Loucy (cell line): ENCODE measurements around the gene SUCNR1.
"Not testable (repeated sequence)": the region's sequence is repeated elsewhere in the genome, so short reads cannot be mapped to it uniquely, and the experiment has no call there.

Experiments used
- H2AFZ ChIP-seq: fragments of 200-600 bp; sonication (generic); 2 replicates; pipeline ENCODE4 v1.6.0; 2016; ENCODE audit warnings: antibody characterized with exemption, mild to moderate bottlenecking, low read length, moderate library complexity
- H3F3A ChIP-seq: fragments of 200-600 bp; 2 replicates; pipeline ENCODE4 v1.6.0; 2016; ENCODE audit warnings: antibody characterized with exemption, low read depth, mild to moderate bottlenecking
- H3K27me3 ChIP-seq: fragments of 200-600 bp; sonication (generic); 2 replicates; pipeline ENCODE4 v1.6.1; 2014; ENCODE audit warnings: low read length, mild to moderate bottlenecking; ENCODE audit not compliant: insufficient read depth, poor library complexity, severe bottlenecking
- H3K36me3 ChIP-seq: fragments of 200-600 bp; sonication (generic); 2 replicates; pipeline ENCODE4 v1.6.1; 2016; ENCODE audit warnings: low read length; ENCODE audit not compliant: insufficient read depth
- H3K4me1 ChIP-seq: fragments of 200-600 bp; sonication (generic); 2 replicates; pipeline ENCODE4 v1.5.1; 2014; ENCODE audit warnings: low read length, mild to moderate bottlenecking; ENCODE audit not compliant: insufficient read depth, poor library complexity, severe bottlenecking
- H3K4me2 ChIP-seq: fragments of 200-600 bp; sonication (generic); 2 replicates; pipeline ENCODE4 v1.6.0; 2014; ENCODE audit warnings: antibody characterized with exemption, low read length, low read depth, mild to moderate bottlenecking; ENCODE audit not compliant: poor library complexity, severe bottlenecking
- H3K4me3 ChIP-seq: fragments of 200-600 bp; sonication (generic); 2 replicates; pipeline ENCODE4 v1.5.1; 2014; ENCODE audit warnings: low read length, mild to moderate bottlenecking, mixed read lengths; ENCODE audit not compliant: poor library complexity, severe bottlenecking
- H3K79me2 ChIP-seq: fragments of 200-600 bp; sonication (generic); 2 replicates; pipeline ENCODE4 v1.6.1; 2014; ENCODE audit warnings: low read length; ENCODE audit not compliant: insufficient read depth
- H3K9ac ChIP-seq: fragments of 200-600 bp; sonication (generic); 2 replicates; pipeline ENCODE4 v1.6.0; 2014; ENCODE audit warnings: mild to moderate bottlenecking, low read depth, low read length, moderate library complexity; ENCODE audit not compliant: poor library complexity, severe bottlenecking
- H3K9me2 ChIP-seq: fragments of 200-600 bp; sonication (generic); replicated peaks from 2 replicates; pipeline ENCODE4 v1.6.1; 2016; ENCODE audit warnings: low read depth, low read length, mixed read lengths
- H3K9me3 ChIP-seq: fragments of 200-600 bp; sonication (generic); 2 replicates; pipeline ENCODE4 v1.6.1; 2014; ENCODE audit warnings: mild to moderate bottlenecking, antibody characterized with exemption, low read length, low read depth; ENCODE audit not compliant: insufficient read depth
- H4K20me1 ChIP-seq: fragments of 200-600 bp; sonication (generic); 2 replicates; pipeline ENCODE4 v1.6.0; 2014; ENCODE audit warnings: antibody characterized with exemption, low read length, mild to moderate bottlenecking; ENCODE audit not compliant: insufficient read depth, poor library complexity, severe bottlenecking
- EZH2phosphoT487 ChIP-seq: fragments of 200-600 bp; IDR thresholded peaks from 2 replicates; pipeline ENCODE4 v1.6.1; 2018; ENCODE audit warnings: antibody characterized with exemption, mild to moderate bottlenecking, moderate library complexity, borderline replicate concordance
- TF ChIP-seq, protein P1 (sequence below): fragments of 200-600 bp; sonication (generic); conservative IDR thresholded peaks from 2 replicates; pipeline ENCODE4 v1.5.1; 2014; ENCODE audit warnings: mild to moderate bottlenecking, antibody characterized with exemption, low read length

The SUCNR1 gene

DNA sequence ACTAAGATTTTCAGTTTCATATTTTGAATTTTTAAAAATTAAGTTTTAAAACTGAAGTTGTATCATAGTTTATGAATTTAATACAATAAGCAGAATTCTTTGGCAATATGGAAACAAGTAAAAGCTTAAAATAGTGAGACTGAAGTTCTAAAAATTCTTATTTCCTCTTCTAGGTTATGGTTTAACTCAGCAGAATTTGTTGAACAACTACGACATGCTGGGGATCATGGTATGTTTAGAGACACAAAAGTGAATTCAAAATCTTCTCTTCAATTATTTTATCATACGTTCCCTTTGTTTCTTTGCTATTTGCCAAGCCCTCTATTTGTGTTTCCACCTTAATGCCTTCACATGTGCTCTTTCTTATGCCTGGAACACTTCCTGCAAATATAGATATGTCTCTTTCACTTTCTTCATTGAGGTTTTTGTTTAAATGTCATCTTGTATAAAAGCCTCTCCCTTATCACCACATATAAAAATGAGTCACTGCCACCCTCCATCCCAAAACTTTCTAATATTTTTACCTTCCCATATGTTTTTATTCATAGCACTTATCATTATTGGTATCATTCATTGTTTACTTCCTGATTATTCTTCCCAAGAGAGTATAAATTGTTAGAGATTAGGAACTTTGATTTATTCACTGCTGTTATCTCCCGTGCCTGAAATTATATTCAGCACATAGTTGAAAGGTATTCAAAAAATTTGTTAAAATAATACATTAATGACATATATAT, 6.4 kb downstream of the SUCNR1 start:
- no peaks in the 10 kb centered on the region for H3K36me3 ChIP-seq
- H3F3A ChIP-seq, result peaks cover 5% of the 10 kb centered on the region; the same call in 1 of the 2 replicates
- H3K9me3 ChIP-seq, result peaks cover 12% of the 10 kb centered on the region
- H3K27me3 ChIP-seq, result no peaks in the 10 kb centered on the region
- H3K4me2 ChIP-seq, result peak overlapping the region; percentile 28
- no peak overlapping the region for H3K4me3 ChIP-seq
- H3K79me2 ChIP-seq, result no peaks in the 10 kb centered on the region
- TF ChIP-seq, protein P1, sequence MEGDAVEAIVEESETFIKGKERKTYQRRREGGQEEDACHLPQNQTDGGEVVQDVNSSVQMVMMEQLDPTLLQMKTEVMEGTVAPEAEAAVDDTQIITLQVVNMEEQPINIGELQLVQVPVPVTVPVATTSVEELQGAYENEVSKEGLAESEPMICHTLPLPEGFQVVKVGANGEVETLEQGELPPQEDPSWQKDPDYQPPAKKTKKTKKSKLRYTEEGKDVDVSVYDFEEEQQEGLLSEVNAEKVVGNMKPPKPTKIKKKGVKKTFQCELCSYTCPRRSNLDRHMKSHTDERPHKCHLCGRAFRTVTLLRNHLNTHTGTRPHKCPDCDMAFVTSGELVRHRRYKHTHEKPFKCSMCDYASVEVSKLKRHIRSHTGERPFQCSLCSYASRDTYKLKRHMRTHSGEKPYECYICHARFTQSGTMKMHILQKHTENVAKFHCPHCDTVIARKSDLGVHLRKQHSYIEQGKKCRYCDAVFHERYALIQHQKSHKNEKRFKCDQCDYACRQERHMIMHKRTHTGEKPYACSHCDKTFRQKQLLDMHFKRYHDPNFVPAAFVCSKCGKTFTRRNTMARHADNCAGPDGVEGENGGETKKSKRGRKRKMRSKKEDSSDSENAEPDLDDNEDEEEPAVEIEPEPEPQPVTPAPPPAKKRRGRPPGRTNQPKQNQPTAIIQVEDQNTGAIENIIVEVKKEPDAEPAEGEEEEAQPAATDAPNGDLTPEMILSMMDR, result no peak
- no peak for TF ChIP-seq EZH2phosphoT487
- H2AFZ ChIP-seq, result peak overlapping the region; percentile 61
- H3K9ac ChIP-seq, result no peak overlapping the region
- H3K9me2 ChIP-seq, result no peaks in the 10 kb centered on the region
- peaks cover 49% of the 10 kb centered on the region for H3K4me1 ChIP-seq
- H4K20me1 ChIP-seq, result no peaks in the 10 kb centered on the region

DNA sequence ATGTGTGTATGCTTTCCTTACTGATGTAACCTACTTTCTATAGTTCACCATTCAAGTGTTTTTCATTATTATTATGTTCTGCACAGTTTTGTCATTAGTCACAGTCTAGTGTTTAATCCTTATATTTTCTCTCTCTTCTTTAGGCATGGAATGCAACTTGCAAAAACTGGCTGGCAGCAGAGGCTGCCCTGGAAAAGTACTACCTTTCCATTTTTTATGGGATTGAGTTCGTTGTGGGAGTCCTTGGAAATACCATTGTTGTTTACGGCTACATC, 6.9 kb downstream of the SUCNR1 start:
- Histone ChIP-seq H3K9me3 (peaks cover 17% of the 10 kb centered on the region), H4K20me1 (no peaks in the 10 kb centered on the region), H3K4me2 (no peak overlapping the region), H3K79me2 (no peaks in the 10 kb centered on the region), H3K9ac (no peak overlapping the region), H3K4me1 (peaks cover 44% of the 10 kb centered on the region), H3K9me2 (no peaks in the 10 kb centered on the region), H3K4me3 (no peak overlapping the region), H3K27me3 (no peaks in the 10 kb centered on the region), H2AFZ (peak overlapping the region; percentile 6; the same call in 1 of the 2 replicates), H3K36me3 (no peaks in the 10 kb centered on the region), H3F3A (peaks cover 5% of the 10 kb centered on the region; the same call in 1 of the 2 replicates)
- TF ChIP-seq, protein P1, result no peak
- no peak for TF ChIP-seq EZH2phosphoT487

DNA sequence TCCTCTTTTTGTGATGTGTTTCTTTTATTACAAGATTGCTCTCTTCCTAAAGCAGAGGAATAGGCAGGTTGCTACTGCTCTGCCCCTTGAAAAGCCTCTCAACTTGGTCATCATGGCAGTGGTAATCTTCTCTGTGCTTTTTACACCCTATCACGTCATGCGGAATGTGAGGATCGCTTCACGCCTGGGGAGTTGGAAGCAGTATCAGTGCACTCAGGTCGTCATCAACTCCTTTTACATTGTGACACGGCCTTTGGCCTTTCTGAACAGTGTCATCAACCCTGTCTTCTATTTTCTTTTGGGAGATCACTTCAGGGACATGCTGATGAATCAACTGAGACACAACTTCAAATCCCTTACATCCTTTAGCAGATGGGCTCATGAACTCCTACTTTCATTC, 7.7 kb downstream of the SUCNR1 start:
- Histone ChIP-seq H4K20me1 (no peaks in the 10 kb centered on the region), H3K9me3 (peaks cover 17% of the 10 kb centered on the region), H3F3A (peaks cover 3% of the 10 kb centered on the region; the same call in 1 of the 2 replicates), H3K4me3 (no peak overlapping the region), H3K27me3 (no peaks in the 10 kb centered on the region), H3K9ac (no peak overlapping the region), H3K79me2 (no peaks in the 10 kb centered on the region), H2AFZ (no peak overlapping the region), H3K36me3 (no peaks in the 10 kb centered on the region), H3K4me2 (no peak overlapping the region), H3K9me2 (no peaks in the 10 kb centered on the region), H3K4me1 (peaks cover 41% of the 10 kb centered on the region)
- TF ChIP-seq, protein P1, result no peak
- TF ChIP-seq EZH2phosphoT487, result no peak

DNA sequence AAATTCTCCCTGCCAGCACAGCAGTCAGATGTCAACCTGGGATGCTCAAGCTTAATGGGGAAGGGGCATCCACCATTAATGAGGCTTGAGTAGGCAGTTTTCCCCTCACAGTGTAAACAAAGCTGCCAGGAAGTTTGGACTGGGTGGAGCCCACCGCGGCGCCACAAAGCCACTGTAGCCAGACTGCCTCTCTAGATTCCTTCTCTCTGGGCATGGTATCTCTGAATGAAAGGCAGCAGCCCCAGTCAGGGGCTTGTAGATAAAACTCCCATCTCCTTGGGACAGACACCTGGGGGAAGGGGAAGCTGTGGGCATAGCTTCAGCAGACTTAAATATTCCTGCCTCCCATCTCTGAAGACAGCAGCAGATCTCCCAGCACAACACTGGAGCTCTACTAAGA, 12.0 kb downstream of the SUCNR1 start:
- not testable (repeated sequence) for H3K4me2 ChIP-seq, H3K9ac ChIP-seq, H4K20me1 ChIP-seq, H3K27me3 ChIP-seq, H3K79me2 ChIP-seq, H3K36me3 ChIP-seq, H3K9me2 ChIP-seq, H3K4me3 ChIP-seq, H3F3A ChIP-seq, H2AFZ ChIP-seq
- Histone ChIP-seq H3K9me3 (peaks cover 17% of the 10 kb centered on the region), H3K4me1 (peaks cover 30% of the 10 kb centered on the region)

DNA sequence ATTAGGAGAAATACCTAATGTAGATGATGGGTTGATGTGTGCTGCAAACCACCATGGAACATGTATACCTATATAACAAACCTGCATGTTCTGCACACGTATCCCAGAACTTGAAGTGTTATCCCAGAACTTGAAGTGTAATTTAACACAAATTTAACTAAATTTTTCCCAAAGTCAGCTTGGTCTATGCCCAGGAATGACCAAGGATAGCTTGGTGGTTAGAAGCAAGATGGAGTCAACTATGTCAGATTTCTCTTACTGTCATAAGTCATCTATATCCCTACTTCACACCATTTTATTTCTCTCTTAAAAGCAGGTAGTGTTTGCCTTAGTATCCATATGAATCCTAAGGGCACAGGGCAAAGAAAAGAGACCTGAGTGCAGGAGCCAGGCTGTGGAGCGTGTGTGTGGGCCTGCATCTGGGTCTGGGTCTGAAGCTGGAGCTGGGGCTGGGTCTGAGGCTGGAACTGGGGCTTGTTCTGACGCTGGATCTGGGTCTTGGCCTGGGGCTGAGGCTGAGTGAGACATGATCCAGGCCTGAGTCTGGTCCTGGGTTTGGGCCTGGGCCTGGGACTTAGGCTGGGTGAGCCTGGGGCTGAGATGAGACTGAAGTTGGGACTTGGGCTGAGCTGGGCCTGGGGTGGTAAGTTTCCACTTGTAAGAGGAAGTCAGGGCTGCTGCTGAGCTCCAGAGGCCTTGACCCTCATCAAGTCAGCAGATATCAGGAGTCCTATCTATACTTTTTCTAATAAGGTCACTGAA, 14.2 kb downstream of the SUCNR1 start:
- H3F3A ChIP-seq, result peaks cover 15% of the 10 kb centered on the region
- H3K36me3 ChIP-seq, H4K20me1 ChIP-seq, H3K9me2 ChIP-seq, H3K9ac ChIP-seq, H3K79me2 ChIP-seq, H3K4me3 ChIP-seq, H3K4me2 ChIP-seq, H3K27me3 ChIP-seq, H2AFZ ChIP-seq: not testable (repeated sequence)
- peaks cover 38% of the 10 kb centered on the region for H3K4me1 ChIP-seq
- peaks cover 17% of the 10 kb centered on the region for H3K9me3 ChIP-seq
